ENCODE results near the gene CRAMP1.
"Not testable (repeated sequence)": the region's sequence is repeated elsewhere in the genome, so short reads cannot be mapped to it uniquely, and the experiment has no call there.

DNA sequence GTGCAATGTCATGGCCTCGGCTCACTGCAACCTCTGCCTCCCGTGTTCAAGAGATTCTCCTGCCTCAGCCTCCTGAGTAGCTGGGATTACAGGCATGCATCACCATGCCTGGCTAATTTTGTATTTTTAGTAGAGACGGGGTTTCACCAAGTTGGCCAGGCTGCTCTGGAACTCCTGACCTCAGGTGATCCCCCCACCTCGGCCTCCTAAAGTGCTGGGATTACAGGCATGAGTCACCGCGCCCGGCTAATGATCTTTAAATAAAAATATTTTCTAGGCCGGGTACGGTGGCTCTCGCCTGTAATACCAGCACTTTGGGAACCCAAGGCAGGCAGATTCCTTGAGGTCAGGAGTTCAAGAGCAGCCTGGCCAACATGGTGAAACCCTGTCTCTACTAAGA, 106.1 kb downstream of the CRAMP1 start:
- TF ChIP-seq POLR2AphosphoS5 (IDR thresholded peaks at IDR 0.05; ENCODE audit: low read depth, low read length); RAD21 (IDR thresholded peaks at IDR 0.05; ENCODE audit: low read depth): not testable (repeated sequence)
- TF ChIP-seq, protein P1, sequence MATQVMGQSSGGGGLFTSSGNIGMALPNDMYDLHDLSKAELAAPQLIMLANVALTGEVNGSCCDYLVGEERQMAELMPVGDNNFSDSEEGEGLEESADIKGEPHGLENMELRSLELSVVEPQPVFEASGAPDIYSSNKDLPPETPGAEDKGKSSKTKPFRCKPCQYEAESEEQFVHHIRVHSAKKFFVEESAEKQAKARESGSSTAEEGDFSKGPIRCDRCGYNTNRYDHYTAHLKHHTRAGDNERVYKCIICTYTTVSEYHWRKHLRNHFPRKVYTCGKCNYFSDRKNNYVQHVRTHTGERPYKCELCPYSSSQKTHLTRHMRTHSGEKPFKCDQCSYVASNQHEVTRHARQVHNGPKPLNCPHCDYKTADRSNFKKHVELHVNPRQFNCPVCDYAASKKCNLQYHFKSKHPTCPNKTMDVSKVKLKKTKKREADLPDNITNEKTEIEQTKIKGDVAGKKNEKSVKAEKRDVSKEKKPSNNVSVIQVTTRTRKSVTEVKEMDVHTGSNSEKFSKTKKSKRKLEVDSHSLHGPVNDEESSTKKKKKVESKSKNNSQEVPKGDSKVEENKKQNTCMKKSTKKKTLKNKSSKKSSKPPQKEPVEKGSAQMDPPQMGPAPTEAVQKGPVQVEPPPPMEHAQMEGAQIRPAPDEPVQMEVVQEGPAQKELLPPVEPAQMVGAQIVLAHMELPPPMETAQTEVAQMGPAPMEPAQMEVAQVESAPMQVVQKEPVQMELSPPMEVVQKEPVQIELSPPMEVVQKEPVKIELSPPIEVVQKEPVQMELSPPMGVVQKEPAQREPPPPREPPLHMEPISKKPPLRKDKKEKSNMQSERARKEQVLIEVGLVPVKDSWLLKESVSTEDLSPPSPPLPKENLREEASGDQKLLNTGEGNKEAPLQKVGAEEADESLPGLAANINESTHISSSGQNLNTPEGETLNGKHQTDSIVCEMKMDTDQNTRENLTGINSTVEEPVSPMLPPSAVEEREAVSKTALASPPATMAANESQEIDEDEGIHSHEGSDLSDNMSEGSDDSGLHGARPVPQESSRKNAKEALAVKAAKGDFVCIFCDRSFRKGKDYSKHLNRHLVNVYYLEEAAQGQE (IDR thresholded peaks at IDR 0.05; ENCODE audit: low read depth): not testable (repeated sequence)
- TF ChIP-seq, protein P2, sequence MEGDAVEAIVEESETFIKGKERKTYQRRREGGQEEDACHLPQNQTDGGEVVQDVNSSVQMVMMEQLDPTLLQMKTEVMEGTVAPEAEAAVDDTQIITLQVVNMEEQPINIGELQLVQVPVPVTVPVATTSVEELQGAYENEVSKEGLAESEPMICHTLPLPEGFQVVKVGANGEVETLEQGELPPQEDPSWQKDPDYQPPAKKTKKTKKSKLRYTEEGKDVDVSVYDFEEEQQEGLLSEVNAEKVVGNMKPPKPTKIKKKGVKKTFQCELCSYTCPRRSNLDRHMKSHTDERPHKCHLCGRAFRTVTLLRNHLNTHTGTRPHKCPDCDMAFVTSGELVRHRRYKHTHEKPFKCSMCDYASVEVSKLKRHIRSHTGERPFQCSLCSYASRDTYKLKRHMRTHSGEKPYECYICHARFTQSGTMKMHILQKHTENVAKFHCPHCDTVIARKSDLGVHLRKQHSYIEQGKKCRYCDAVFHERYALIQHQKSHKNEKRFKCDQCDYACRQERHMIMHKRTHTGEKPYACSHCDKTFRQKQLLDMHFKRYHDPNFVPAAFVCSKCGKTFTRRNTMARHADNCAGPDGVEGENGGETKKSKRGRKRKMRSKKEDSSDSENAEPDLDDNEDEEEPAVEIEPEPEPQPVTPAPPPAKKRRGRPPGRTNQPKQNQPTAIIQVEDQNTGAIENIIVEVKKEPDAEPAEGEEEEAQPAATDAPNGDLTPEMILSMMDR (IDR thresholded peaks at IDR 0.05 in 2 of 3, conservative IDR thresholded peaks at IDR 0.05 in 1 of 3; ENCODE audit: borderline replicate concordance in 1 of 3, insufficient read depth in 1 of 3, low read depth in 2 of 3, low read length in 2 of 3): not testable (repeated sequence)
- TF ChIP-seq, protein P3, sequence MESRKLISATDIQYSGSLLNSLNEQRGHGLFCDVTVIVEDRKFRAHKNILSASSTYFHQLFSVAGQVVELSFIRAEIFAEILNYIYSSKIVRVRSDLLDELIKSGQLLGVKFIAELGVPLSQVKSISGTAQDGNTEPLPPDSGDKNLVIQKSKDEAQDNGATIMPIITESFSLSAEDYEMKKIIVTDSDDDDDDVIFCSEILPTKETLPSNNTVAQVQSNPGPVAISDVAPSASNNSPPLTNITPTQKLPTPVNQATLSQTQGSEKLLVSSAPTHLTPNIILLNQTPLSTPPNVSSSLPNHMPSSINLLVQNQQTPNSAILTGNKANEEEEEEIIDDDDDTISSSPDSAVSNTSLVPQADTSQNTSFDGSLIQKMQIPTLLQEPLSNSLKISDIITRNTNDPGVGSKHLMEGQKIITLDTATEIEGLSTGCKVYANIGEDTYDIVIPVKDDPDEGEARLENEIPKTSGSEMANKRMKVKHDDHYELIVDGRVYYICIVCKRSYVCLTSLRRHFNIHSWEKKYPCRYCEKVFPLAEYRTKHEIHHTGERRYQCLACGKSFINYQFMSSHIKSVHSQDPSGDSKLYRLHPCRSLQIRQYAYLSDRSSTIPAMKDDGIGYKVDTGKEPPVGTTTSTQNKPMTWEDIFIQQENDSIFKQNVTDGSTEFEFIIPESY (IDR thresholded peaks at IDR 0.05; ENCODE audit: extremely low read depth, insufficient replicate concordance, low read length): not testable (repeated sequence)
- TF ChIP-seq, protein P4, sequence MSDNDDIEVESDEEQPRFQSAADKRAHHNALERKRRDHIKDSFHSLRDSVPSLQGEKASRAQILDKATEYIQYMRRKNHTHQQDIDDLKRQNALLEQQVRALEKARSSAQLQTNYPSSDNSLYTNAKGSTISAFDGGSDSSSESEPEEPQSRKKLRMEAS (IDR thresholded peaks at IDR 0.05): not testable (repeated sequence)
